HG03457 (cell line): ENCODE results near the gene SEZ6L2.
"Not testable (repeated sequence)": the region's sequence is repeated elsewhere in the genome, so short reads cannot be mapped to it uniquely, and the experiment has no call there.

Experiments used
- ATAC-seq: cut with Tn5 transposase; IDR thresholded peaks from one replicate; pipeline ENCODE4 v1.9.1; 2021; ENCODE audit warnings: moderate number of reproducible peaks; ENCODE audit not compliant: unreplicated experiment

SEZ6L2 gene

GRCh38 chr16:29858149-29858849, 41.1 kb downstream of the SEZ6L2 start:
- no peak for ATAC-seq

GRCh38 chr16:29857133-29857760, 42.1 kb downstream of the SEZ6L2 start:
- no peak for ATAC-seq

- no peak for ATAC-seq
Measured at GRCh38 chr16:29854520-29855100, 44.7 kb downstream of the SEZ6L2 start.

DNA sequence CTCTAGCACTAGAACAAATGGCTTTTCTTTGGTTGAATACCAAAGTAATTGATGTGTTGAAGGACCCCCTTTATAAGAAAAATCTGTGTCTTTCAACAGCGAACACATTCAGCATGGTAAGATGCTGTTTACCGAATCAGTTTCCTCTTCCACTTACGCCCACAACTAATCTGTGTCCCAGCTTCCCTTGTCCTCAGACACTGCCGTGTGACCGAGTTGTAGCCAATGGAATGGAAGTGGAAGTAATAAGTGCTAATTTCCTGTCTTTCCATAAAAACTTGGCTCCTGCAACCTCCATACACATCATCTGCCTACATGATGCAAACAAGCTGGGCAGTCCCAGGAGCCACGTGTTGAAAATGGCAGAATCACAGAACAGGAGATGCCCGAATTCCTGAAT, 46.7 kb downstream of the SEZ6L2 start:
- ATAC-seq: no peak

- no peak for ATAC-seq
Measured at GRCh38 chr16:29850998-29851397, 48.4 kb downstream of the SEZ6L2 start.

GRCh38 chr16:29849505-29849904, 49.8 kb downstream of the SEZ6L2 start:
- ATAC-seq: no peak

GRCh38 chr16:29848420-29849297, 50.7 kb downstream of the SEZ6L2 start:
- no peak for ATAC-seq

DNA sequence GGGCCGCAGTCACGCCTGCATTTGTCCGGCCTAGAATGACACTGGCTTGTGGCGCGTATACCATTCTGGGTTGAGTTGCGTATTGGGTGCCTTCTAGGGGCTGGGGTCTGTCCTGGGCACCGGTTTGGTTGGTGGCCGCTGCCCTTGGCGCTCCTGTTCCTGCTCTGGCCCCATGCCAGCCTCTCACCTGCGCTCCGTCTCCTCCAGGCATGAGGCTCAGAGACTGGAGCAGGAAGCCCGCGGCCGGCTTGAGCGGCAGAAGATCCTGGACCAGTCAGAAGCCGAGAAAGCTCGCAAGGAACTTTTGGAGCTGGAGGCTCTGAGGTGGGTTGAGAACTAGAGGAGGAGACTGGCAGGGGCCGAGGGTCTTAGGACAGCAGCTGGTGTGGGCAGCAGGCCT, 53.7 kb downstream of the SEZ6L2 start:
- ATAC-seq: no peak

DNA sequence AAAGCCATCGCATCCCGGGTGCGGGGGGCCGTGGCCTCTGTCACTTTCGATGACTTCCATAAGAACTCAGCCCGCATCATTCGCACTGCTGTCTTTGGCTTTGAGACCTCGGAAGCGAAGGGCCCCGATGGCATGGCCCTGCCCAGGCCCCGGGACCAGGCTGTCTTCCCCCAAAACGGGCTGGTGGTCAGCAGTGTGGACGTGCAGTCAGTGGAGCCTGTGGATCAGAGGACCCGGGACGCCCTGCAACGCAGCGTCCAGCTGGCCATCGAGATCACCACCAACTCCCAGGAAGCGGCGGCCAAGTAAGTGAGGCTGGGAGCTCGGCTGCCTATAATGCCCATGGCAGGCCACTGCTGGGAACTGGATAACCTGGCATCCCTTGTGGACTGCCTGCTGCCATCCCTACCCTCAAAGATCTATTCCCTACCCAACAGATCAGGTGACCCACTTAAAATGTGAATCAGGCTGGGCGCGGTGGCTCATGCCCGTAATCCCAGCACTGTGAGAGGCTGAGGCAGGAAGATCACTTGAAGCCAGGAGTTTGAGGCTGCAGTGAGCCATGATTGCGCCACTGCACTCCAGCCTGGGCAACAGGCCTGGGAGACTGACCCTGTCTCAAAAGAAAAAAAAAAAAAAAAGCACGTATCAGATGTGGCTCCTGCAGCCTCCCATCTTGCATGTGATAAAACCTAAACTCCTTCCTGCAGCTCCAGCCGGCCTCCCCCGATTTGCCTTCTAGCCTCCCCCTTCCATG, 54.6 kb downstream of the SEZ6L2 start:
- ATAC-seq: no peak

DNA sequence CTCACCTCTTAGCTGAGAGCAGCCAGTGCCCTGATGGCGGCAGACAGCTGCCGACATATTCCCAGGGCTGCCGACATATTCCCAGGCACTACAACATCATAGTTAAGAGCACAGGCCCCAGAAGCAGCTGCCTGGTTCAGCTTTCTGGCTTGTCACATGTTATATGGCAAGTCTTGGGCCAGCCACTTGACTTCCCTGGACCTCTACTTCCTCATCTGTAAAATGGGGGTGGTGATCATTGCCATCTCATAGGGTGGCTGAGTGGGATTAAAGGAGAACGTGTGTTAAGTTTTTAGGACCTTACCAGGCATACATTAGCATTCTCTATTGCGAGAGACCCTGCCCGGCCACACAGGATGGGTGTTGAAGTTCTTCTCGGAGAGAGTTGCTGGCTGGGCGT, 55.4 kb downstream of the SEZ6L2 start:
- ATAC-seq: no peak

DNA sequence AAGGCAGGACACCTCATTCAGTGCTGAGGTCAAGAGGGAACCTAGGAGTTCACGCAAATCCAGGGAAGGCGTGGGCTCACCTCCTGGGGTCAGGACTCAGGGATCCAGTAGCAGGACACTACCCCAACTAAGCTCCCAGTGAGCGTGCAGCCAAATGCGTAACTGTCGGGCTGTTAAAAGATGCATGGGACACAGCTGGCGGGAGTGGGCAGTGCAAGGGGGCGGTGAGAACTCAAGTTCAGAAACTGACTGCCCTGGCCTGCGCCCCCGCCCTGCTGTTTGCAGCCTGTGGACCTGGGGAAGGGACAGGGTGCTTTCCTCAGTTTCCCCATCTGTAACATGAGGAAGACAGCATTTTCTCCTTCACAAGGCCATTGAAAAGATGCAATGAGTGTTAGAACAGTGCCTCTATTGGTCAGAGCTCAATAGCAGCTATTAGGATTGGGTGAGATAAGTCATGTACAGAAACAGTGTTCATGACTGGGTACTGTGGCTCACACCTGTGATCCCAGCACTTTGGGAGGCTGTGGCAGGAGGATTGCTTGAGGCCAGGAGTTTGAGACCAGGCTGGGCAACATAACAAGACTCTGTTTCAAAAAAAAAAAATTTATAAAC, 56.5 kb downstream of the SEZ6L2 start:
- no peak for ATAC-seq

- ATAC-seq: no peak
Measured at GRCh38 chr16:29841631-29842030, 57.7 kb downstream of the SEZ6L2 start.

- no peak for ATAC-seq
Measured at GRCh38 chr16:29840240-29840639, 59.1 kb downstream of the SEZ6L2 start.

- ATAC-seq: no peak
Measured at GRCh38 chr16:29839822-29840221, 59.5 kb downstream of the SEZ6L2 start.

GRCh38 chr16:29837841-29838240, 61.5 kb downstream of the SEZ6L2 start:
- no peak for ATAC-seq

DNA sequence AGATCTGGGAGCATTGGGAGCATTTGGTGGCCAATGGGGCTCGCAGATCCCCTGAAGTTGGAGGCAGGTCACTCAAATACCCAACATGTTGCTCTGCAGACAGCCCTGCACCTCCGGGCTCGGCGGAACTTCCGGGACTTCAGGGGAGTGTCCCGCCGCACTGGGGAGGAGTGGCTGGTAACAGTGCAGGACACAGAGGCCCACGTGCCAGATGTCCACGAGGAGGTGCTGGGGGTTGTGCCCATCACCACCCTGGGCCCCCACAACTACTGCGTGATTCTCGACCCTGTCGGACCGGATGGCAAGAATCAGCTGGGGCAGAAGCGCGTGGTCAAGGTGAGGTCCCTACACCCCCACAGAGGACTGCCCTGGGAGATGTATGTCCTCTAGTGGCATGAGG, 62.7 kb downstream of the SEZ6L2 start:
- ATAC-seq: no peak

DNA sequence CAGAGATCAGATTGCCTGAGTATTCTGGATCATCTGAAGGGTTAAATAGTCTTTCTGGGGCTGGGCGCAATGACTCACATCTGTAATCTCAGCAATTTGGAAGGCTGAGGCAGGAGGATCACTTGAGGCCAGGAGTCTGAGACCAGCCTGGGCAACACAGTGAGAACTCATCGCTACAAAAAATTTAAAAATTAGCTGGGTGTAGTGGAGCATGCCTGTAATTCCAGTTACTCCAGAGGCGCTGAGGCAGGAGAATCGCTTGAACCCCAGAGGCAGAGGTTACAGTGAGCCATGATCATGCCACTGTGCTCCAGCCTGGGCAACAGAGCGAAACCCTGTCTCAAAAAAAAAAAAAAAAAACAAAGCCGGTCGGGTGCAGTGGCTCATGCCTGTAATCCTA, 63.4 kb downstream of the SEZ6L2 start:
- no peak for ATAC-seq

- no peak for ATAC-seq
Measured at GRCh38 chr16:29834079-29834478, 65.3 kb downstream of the SEZ6L2 start.

GRCh38 chr16:29833219-29833618, 66.1 kb downstream of the SEZ6L2 start:
- ATAC-seq: not testable (repeated sequence)

GRCh38 chr16:29831490-29831889, 67.9 kb downstream of the SEZ6L2 start:
- ATAC-seq: no peak
